HepG2 (cell line): ENCODE data around the gene PRRT2. TPM values are rescaled to one million over a fixed set of nuclear protein-coding genes. Genes with fewer than 3 reads are reported as not detected.

Experiments used
- DMAP1 ChIP-seq: IDR thresholded peaks from 2 replicates; pipeline ENCODE4 v1.6.1; 2016
- FOXP1 ChIP-seq, 2 experiments: fragments of 450-650 bp in 1 of 2; IDR thresholded peaks; 2 replicates each; pipeline ENCODE4 v1.6.1; 2017 to 2018; ENCODE audit warnings: antibody characterized with exemption in 1 of 2
- HDAC2 ChIP-seq: sonication (generic); formaldehyde crosslinking; IDR thresholded peaks from 2 replicates; pipeline ENCODE4 v1.4.0; 2020; ENCODE audit warnings: missing genetic modification reagents
- KMT2B ChIP-seq: IDR thresholded peaks from 2 replicates; pipeline ENCODE4 v1.6.1; 2016; ENCODE audit warnings: missing genetic modification reagents, missing compliant biosample characterization
- POLR2AphosphoS5 ChIP-seq: IDR thresholded peaks from 2 replicates; pipeline ENCODE4 v1.6.1; 2012; ENCODE audit warnings: low read depth, low read length
- SSRP1 ChIP-seq: IDR thresholded peaks from 2 replicates; pipeline ENCODE4 v1.6.1; 2016; ENCODE audit warnings: control low read depth
- ZNF17 ChIP-seq: sonication (generic); formaldehyde crosslinking; IDR thresholded peaks from 2 replicates; pipeline ENCODE4 v1.5.0; 2020; ENCODE audit warnings: mild to moderate bottlenecking, missing genetic modification reagents
- ZNF501 ChIP-seq: sonication (generic); formaldehyde crosslinking; IDR thresholded peaks from 2 replicates; pipeline ENCODE4 v1.5.1; 2020; ENCODE audit warnings: mild to moderate bottlenecking, moderate library complexity, missing genetic modification reagents
- ZNF549 ChIP-seq: sonication (generic); formaldehyde crosslinking; IDR thresholded peaks from 2 replicates; pipeline ENCODE4 v1.5.0; 2020; ENCODE audit warnings: missing genetic modification reagents
- ZNF747 ChIP-seq: sonication (generic); formaldehyde crosslinking; IDR thresholded peaks from 2 replicates; pipeline ENCODE4 v1.8.1; 2023; ENCODE audit warnings: missing genetic modification reagents, mild to moderate bottlenecking, borderline replicate concordance
- ZNF775 ChIP-seq: sonication (generic); formaldehyde crosslinking; IDR thresholded peaks from 2 replicates; pipeline ENCODE4 v1.4.0; 2020; ENCODE audit warnings: missing genetic modification reagents, mild to moderate bottlenecking, moderate library complexity, borderline replicate concordance
- ZSCAN21 ChIP-seq: sonication (generic); formaldehyde crosslinking; IDR thresholded peaks from 2 replicates; pipeline ENCODE4 v1.8.0; 2022; ENCODE audit warnings: mild to moderate bottlenecking, missing genetic modification reagents, moderate library complexity, borderline replicate concordance
- polyA plus RNA-seq, 8 experiments: library from polyadenylated mRNA; depleted of rRNA in 3 of 8; stranded (reverse) in 7 of 8; unstranded in 1 of 8; fragments of >200 nt; fragmentation: Illumina TruSeq in 4 of 8; extraction: Trizol in 4 of 8; gene quantifications; 2 replicates each; pipeline versions ENCODE4 v1.2.1 to v1.2.3, GENCODE V29; 2011 to 2016; ENCODE audit warnings: low read depth in 4 of 8, missing spikeins in 1 of 8, mixed read lengths in 1 of 8; ENCODE audit not compliant: insufficient read depth in 1 of 8
- total RNA-seq, 5 experiments: library from RNA; depleted of rRNA; stranded (reverse); fragments of >200 nt; fragmentation: Illumina TruSeq; extraction: Trizol; gene quantifications; 2 replicates each; pipeline ENCODE4 v1.2.3, GENCODE V29; 2016; ENCODE audit warnings: low read depth in 1 of 5
- TF ChIP-seq, protein P1 (sequence below): sonication (generic); formaldehyde crosslinking; IDR thresholded peaks from 2 replicates; pipeline ENCODE4 v1.5.0; 2020; ENCODE audit warnings: missing genetic modification reagents
- TF ChIP-seq, protein P2 (sequence below): sonication (generic); formaldehyde crosslinking; IDR thresholded peaks from 2 replicates; pipeline ENCODE4 v1.4.0; 2020; ENCODE audit warnings: mild to moderate bottlenecking, missing genetic modification reagents
- TF ChIP-seq, protein P3 (sequence below): sonication (generic); formaldehyde crosslinking; IDR thresholded peaks from 2 replicates; pipeline ENCODE4 v1.5.0; 2020; ENCODE audit warnings: missing genetic modification reagents, mild to moderate bottlenecking, borderline replicate concordance
- TF ChIP-seq, protein P4 (sequence below): sonication (generic); formaldehyde crosslinking; IDR thresholded peaks from 2 replicates; pipeline ENCODE4 v1.5.0; 2020; ENCODE audit warnings: mild to moderate bottlenecking, missing genetic modification reagents, moderate library complexity
- TF ChIP-seq, protein P5 (sequence below): sonication (generic); formaldehyde crosslinking; IDR thresholded peaks from 2 replicates; pipeline ENCODE4 v1.4.0; 2020; ENCODE audit warnings: mild to moderate bottlenecking, missing genetic modification reagents
- TF ChIP-seq, protein P6 (sequence below): sonication (generic); formaldehyde crosslinking; conservative IDR thresholded peaks from 2 replicates; pipeline ENCODE4 v1.5.0; 2020; ENCODE audit warnings: missing genetic modification reagents

PRRT2 gene
- total and polyA plus RNA-seq, 2 of the 13 experiments (the other 11 are each of a cell fraction or from before 2014, with no cell fraction given): 0.51 to 1.1 TPM

DNA sequence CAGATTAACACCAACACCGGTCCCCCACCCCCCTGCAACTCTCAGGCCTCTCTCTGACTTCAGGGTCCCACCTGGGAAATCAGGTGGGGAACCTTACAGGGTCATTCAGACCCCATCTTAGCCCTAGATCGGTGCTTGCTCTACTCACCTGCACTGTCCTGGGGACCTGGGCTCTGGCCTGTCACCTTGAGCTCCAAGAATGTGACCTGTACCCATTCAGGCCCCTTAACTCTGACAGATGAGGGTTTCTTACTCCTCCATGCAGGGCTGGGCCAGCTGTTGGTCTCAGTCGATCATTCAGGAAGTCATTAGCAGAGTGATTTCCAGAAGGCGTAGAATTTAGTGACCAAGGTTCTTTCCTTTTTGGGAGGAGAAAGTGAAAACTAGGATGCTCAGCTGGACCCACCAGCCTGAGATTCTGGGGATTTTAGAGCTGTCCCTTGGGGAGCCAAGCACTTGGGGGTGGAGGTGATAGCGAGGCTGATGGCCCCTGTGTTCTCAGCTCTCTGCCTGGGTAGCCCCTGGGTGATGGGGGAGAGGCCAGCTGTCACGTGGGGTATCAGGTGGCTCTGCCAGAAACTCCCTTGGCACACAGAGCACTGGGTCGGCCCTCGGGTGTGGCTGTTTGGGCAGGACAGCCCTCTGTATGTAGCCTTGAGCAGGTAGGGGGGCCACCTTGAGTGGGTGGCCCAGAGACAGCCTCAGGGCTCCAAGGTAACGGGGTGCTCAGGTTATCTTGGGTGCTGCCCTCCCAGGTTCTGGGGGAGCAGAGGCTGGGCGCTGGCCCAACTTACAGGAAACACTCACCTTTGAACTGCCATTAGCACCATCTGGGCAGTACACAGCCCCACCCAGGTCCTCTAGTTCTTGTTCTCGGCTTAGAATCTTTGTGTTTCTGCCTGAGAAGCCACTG lies 9.0 kb downstream of the PRRT2 start (continued):
- TF ChIP-seq ZSCAN21 (CRISPR knock-in tag): peak; percentile 53; the same call in 1 of the 2 replicates
- TF ChIP-seq ZNF775: no peak
- TF ChIP-seq, protein P1, sequence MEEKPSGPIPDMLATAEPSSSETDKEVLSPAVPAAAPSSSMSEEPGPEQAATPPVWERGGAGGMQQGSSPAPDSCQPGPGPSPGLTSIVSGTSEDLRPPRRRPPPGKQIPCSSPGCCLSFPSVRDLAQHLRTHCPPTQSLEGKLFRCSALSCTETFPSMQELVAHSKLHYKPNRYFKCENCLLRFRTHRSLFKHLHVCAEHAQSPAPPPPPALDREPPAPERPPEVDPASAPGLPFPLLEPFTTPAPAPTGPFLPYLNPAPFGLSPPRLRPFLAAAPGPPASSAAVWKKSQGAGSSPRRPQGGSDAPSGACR (CRISPR knock-in tag): no peak
- TF ChIP-seq, protein P2, sequence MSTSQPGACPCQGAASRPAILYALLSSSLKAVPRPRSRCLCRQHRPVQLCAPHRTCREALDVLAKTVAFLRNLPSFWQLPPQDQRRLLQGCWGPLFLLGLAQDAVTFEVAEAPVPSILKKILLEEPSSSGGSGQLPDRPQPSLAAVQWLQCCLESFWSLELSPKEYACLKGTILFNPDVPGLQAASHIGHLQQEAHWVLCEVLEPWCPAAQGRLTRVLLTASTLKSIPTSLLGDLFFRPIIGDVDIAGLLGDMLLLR (CRISPR knock-in tag): 0 out of 2 replicates have a peak, but pooled peaks have one; percentile 2
- no peak; the same call in 1 of the 2 replicates for TF ChIP-seq DMAP1 (CRISPR knock-in tag)
- TF ChIP-seq KMT2B (CRISPR knock-in tag): no peak
- TF ChIP-seq ZNF747 (CRISPR knock-in tag): 0 out of 2 replicates have a peak, but pooled peaks have one; percentile 40
- TF ChIP-seq SSRP1 (CRISPR knock-in tag): 0 out of 2 replicates have a peak, but pooled peaks have one; percentile 48
- no peak for TF ChIP-seq ZNF17 (CRISPR knock-in tag)
- no peak; the same call in 1 of the 2 replicates for TF ChIP-seq POLR2AphosphoS5
- TF ChIP-seq FOXP1 (IDR thresholded peaks at IDR 0.05): no peak
- no peak for TF ChIP-seq FOXP1 (CRISPR knock-in tag; IDR thresholded peaks at IDR 0.05)
- TF ChIP-seq ZNF549: no peak
- TF ChIP-seq, protein P3, sequence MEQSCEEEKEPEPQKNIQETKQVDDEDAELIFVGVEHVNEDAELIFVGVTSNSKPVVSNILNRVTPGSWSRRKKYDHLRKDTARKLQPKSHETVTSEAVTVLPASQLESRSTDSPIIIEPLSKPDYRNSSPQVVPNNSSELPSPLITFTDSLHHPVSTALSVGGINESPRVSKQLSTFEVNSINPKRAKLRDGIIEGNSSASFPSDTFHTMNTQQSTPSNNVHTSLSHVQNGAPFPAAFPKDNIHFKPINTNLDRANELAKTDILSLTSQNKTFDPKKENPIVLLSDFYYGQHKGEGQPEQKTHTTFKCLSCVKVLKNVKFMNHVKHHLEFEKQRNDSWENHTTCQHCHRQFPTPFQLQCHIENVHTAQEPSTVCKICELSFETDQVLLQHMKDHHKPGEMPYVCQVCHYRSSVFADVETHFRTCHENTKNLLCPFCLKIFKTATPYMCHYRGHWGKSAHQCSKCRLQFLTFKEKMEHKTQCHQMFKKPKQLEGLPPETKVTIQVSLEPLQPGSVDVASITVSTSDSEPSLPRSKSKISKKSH (CRISPR knock-in tag): no peak
- 0 out of 2 replicates have a peak, but pooled peaks have one; percentile 5 for TF ChIP-seq ZNF501 (CRISPR knock-in tag)
- TF ChIP-seq, protein P4, sequence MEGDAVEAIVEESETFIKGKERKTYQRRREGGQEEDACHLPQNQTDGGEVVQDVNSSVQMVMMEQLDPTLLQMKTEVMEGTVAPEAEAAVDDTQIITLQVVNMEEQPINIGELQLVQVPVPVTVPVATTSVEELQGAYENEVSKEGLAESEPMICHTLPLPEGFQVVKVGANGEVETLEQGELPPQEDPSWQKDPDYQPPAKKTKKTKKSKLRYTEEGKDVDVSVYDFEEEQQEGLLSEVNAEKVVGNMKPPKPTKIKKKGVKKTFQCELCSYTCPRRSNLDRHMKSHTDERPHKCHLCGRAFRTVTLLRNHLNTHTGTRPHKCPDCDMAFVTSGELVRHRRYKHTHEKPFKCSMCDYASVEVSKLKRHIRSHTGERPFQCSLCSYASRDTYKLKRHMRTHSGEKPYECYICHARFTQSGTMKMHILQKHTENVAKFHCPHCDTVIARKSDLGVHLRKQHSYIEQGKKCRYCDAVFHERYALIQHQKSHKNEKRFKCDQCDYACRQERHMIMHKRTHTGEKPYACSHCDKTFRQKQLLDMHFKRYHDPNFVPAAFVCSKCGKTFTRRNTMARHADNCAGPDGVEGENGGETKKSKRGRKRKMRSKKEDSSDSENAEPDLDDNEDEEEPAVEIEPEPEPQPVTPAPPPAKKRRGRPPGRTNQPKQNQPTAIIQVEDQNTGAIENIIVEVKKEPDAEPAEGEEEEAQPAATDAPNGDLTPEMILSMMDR: no peak
- TF ChIP-seq HDAC2: no peak
- TF ChIP-seq, protein P5, sequence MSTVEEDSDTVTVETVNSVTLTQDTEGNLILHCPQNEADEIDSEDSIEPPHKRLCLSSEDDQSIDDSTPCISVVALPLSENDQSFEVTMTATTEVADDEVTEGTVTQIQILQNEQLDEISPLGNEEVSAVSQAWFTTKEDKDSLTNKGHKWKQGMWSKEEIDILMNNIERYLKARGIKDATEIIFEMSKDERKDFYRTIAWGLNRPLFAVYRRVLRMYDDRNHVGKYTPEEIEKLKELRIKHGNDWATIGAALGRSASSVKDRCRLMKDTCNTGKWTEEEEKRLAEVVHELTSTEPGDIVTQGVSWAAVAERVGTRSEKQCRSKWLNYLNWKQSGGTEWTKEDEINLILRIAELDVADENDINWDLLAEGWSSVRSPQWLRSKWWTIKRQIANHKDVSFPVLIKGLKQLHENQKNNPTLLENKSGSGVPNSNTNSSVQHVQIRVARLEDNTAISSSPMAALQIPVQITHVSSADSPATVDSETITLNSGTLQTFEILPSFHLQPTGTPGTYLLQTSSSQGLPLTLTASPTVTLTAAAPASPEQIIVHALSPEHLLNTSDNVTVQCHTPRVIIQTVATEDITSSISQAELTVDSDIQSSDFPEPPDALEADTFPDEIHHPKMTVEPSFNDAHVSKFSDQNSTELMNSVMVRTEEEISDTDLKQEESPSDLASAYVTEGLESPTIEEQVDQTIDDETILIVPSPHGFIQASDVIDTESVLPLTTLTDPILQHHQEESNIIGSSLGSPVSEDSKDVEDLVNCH (CRISPR knock-in tag): no peak
- TF ChIP-seq, protein P6, sequence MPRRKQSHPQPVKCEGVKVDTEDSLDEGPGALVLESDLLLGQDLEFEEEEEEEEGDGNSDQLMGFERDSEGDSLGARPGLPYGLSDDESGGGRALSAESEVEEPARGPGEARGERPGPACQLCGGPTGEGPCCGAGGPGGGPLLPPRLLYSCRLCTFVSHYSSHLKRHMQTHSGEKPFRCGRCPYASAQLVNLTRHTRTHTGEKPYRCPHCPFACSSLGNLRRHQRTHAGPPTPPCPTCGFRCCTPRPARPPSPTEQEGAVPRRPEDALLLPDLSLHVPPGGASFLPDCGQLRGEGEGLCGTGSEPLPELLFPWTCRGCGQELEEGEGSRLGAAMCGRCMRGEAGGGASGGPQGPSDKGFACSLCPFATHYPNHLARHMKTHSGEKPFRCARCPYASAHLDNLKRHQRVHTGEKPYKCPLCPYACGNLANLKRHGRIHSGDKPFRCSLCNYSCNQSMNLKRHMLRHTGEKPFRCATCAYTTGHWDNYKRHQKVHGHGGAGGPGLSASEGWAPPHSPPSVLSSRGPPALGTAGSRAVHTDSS (CRISPR knock-in tag): no peak
